Stimulated activated CD4-positive, alpha-beta T cell treated with anti-CD3 and anti-CD28 coated beads, Interleukin-2, amount 100 ng/mL, for 48 hours (primary cell): ENCODE measurements around the gene TSPAN13.
"Not testable (repeated sequence)": the region's sequence is repeated elsewhere in the genome, so short reads cannot be mapped to it uniquely, and the experiment has no call there.

Experiments
- DNase-seq, 2 donors: peaks; one replicate each; pipeline ENCODE4 v3.0.0-alpha.2; 2020

Gene TSPAN13

GRCh38 chr7:16741676-16742075, 11.9 kb upstream of the TSPAN13 start:
- no peak for DNase-seq

- DNase-seq, result no peak
Observed at GRCh38 chr7:16742547-16742946, 11.0 kb upstream of the TSPAN13 start.

GRCh38 chr7:16743236-16743635, 10.3 kb upstream of the TSPAN13 start:
- no peak for DNase-seq

- DNase-seq, result no peak
Observed at GRCh38 chr7:16744518-16745250, 8.9 kb upstream of the TSPAN13 start.

GRCh38 chr7:16745645-16746044, 7.9 kb upstream of the TSPAN13 start:
- no peak for DNase-seq

- DNase-seq, result no peak
Observed at GRCh38 chr7:16747102-16747501, 6.5 kb upstream of the TSPAN13 start.

- DNase-seq, result peak in 1 of 2 donors; percentile 5
Observed at GRCh38 chr7:16753932-16754855, 639 bp downstream of the TSPAN13 start.

- DNase-seq, result no peak
Observed at GRCh38 chr7:16754856-16755317, 1.3 kb downstream of the TSPAN13 start.

GRCh38 chr7:16755397-16755796, 1.8 kb downstream of the TSPAN13 start:
- no peak for DNase-seq

- no peak for DNase-seq
Observed at GRCh38 chr7:16758036-16758435, 4.5 kb downstream of the TSPAN13 start.

- DNase-seq, result no peak
Observed at GRCh38 chr7:16758631-16759611, 5.4 kb downstream of the TSPAN13 start.

- no peak for DNase-seq
Observed at GRCh38 chr7:16759840-16760239, 6.3 kb downstream of the TSPAN13 start.

GRCh38 chr7:16762177-16762576, 8.6 kb downstream of the TSPAN13 start:
- DNase-seq, result no peak

GRCh38 chr7:16764942-16765341, 11.4 kb downstream of the TSPAN13 start:
- no peak for DNase-seq

GRCh38 chr7:16765436-16765859, 11.9 kb downstream of the TSPAN13 start:
- DNase-seq, result no peak

- DNase-seq, result not testable (repeated sequence)
Observed at GRCh38 chr7:16769994-16770393, 16.4 kb downstream of the TSPAN13 start.

- DNase-seq, result no peak
Observed at GRCh38 chr7:16770657-16771329, 17.2 kb downstream of the TSPAN13 start.

GRCh38 chr7:16773326-16773725, 19.8 kb downstream of the TSPAN13 start:
- no peak for DNase-seq

GRCh38 chr7:16773884-16774283, 20.3 kb downstream of the TSPAN13 start:
- no peak for DNase-seq

- DNase-seq, result no peak
Observed at GRCh38 chr7:16774294-16774693, 20.7 kb downstream of the TSPAN13 start.

- DNase-seq, result no peak
Observed at GRCh38 chr7:16774986-16775385, 21.4 kb downstream of the TSPAN13 start.

- no peak for DNase-seq
Observed at GRCh38 chr7:16776053-16776452, 22.5 kb downstream of the TSPAN13 start.
